COLO668 (cell line): ENCODE results near the gene ZNF345.

Experiments
- DNase-seq: peaks from one replicate; lab custom pipeline; 2025; ENCODE audit not compliant: unreplicated experiment; lab: John Stamatoyannopoulos, UW

The ZNF345 gene

DNA sequence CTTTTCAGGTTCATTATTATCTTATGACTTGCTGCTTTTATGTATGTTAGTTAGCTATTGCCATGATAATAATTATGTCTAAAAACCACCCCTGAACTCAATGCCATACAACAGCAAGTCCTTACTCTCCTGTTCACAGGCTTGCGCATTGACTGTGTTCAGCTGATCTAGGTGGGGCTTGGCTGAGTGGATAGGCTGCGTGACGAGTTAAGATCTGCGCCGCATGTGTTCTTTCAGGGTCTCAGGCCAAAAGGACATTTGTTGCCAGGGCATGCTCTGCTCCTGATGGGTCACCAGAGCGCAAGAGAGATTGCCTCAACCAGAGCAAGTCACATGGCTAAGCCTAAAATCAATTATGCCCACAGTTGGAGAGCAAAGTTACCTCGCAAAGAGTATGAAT is 66.3 kb downstream of the ZNF345 start:
- DNase-seq, result no peak

DNA sequence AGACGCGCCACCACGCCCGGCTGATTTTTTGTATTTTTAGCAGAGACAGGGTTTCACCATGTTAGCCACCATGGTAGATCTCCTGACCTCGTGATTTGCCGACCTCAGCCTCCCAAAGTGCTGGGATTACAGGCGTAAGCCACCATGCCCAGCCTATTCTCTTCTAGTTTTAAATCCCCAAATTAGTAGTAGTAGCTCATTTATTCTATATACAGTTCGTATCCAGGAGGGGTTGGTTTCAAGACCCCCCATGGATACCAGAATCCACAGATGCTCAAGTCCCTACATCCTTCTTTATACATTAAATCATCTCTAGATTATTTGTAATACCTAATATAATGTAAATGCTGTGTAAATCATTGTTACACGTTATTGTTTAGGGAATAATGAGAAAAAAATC is 67.4 kb downstream of the ZNF345 start:
- no peak for DNase-seq
